GM12801 (cell line): Measurements from ENCODE around the gene ARSB.

Experiments used
- CTCF ChIP-seq: IDR thresholded peaks from one replicate; pipeline ENCODE4 v1.5.1; 2011; ENCODE audit warnings: control low read depth; ENCODE audit not compliant: insufficient read length; ENCODE audit errors: extremely low read depth

The ARSB gene

GRCh38 chr5:78879516-78879915 lies 105.6 kb downstream of the ARSB start:
- no peak for TF ChIP-seq CTCF

- TF ChIP-seq CTCF: no peak
Measured at GRCh38 chr5:78858364-78858763, 126.7 kb downstream of the ARSB start.

GRCh38 chr5:78855026-78855425 lies 130.1 kb downstream of the ARSB start:
- no peak for TF ChIP-seq CTCF

GRCh38 chr5:78845470-78845869 lies 139.6 kb downstream of the ARSB start:
- TF ChIP-seq CTCF: no peak

GRCh38 chr5:78843436-78843835 lies 141.7 kb downstream of the ARSB start:
- TF ChIP-seq CTCF: no peak

GRCh38 chr5:78841767-78842166 lies 143.3 kb downstream of the ARSB start:
- TF ChIP-seq CTCF: no peak

- no peak for TF ChIP-seq CTCF
Measured at GRCh38 chr5:78838753-78839152, 146.4 kb downstream of the ARSB start.

- no peak for TF ChIP-seq CTCF
Measured at GRCh38 chr5:78837836-78838235, 147.3 kb downstream of the ARSB start.
